T1000 (cell line): ENCODE results near the gene LMTK2.

Experiments used
- DNase-seq: peaks from one replicate; lab custom pipeline; 2025; ENCODE audit warnings: mixed read lengths; lab: John Stamatoyannopoulos, UW

LMTK2 gene

GRCh38 chr7:98203261-98203963 lies 96.8 kb downstream of the LMTK2 start:
- no peak for DNase-seq

GRCh38 chr7:98203964-98204605 lies 97.4 kb downstream of the LMTK2 start:
- no peak for DNase-seq

- no peak for DNase-seq
Observed at GRCh38 chr7:98204670-98205069, 98.0 kb downstream of the LMTK2 start.

- no peak for DNase-seq
Observed at GRCh38 chr7:98205162-98205845, 98.6 kb downstream of the LMTK2 start.

GRCh38 chr7:98206451-98207330 lies 100.0 kb downstream of the LMTK2 start:
- no peak for DNase-seq

- DNase-seq, result no peak
Observed at GRCh38 chr7:98209166-98209920, 102.7 kb downstream of the LMTK2 start.

GRCh38 chr7:98210513-98211220 lies 104.0 kb downstream of the LMTK2 start:
- DNase-seq, result no peak

- DNase-seq, result no peak
Observed at GRCh38 chr7:98211221-98211675, 104.6 kb downstream of the LMTK2 start, which contains the start of gene BHLHA15. Gene BHLHA15, plus strand, starts transcription at chr7:98211439. Its CDS starts 871 bp downstream, at chr7:98212310.

- no peak for DNase-seq
Observed at GRCh38 chr7:98211676-98212531, 105.2 kb downstream of the LMTK2 start.

GRCh38 chr7:98212532-98213041 lies 105.9 kb downstream of the LMTK2 start:
- no peak for DNase-seq

GRCh38 chr7:98213296-98213887 lies 106.7 kb downstream of the LMTK2 start:
- no peak for DNase-seq

GRCh38 chr7:98213888-98214810 lies 107.5 kb downstream of the LMTK2 start:
- DNase-seq, result no peak

GRCh38 chr7:98214811-98215321 lies 108.2 kb downstream of the LMTK2 start:
- DNase-seq, result no peak

- no peak for DNase-seq
Observed at GRCh38 chr7:98215561-98216495, 109.2 kb downstream of the LMTK2 start.

- DNase-seq, result no peak
Observed at GRCh38 chr7:98216941-98217622, 110.4 kb downstream of the LMTK2 start.
